8988T (cell line): Measurements from ENCODE around the gene FGD6.
A peak's percentile ranks its signal among the peaks of the same experiment; 100 is the strongest.

ENCODE experiments used
- DNase-seq: peaks from one replicate; pipeline ENCODE4 v3.0.0; 2011

FGD6 gene

DNA sequence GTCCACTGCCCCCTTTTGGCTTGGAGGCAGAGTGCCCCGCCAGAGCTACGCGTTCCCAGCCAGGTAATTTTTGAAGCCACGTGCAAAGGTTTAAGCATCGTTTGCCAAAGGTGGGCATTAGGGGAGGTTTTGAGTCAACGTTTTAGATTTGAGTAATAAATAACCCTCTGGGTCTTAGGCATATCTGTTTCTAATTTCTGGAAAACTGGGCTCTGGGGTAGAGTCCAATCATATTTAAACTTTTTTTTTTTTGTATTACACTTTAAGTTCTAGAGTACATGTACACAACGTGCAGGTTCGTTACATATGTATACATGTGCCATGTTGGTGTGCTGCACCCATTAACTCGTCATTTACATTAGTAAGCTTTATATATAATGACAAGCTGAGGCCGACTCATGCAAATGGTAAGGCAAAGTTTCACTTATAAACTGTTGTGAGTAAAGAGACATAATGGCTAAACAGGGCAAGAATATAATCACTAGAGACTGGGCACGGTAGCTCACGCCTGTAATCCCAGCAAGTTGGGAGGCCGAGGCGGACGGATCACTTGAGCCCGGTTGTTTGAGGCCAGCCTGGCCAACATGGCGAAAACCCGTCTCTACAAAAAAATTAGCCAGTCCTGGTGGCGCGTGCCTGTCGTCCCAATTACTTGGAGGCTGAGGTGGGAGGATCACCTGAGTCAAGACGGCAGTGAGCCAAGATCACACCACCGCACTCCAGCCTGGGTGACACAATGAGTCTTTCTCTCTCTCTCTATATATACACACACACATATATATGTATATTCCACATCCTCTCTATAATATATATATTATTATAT is 143.4 kb downstream of the FGD6 start:
- no peak for DNase-seq

DNA sequence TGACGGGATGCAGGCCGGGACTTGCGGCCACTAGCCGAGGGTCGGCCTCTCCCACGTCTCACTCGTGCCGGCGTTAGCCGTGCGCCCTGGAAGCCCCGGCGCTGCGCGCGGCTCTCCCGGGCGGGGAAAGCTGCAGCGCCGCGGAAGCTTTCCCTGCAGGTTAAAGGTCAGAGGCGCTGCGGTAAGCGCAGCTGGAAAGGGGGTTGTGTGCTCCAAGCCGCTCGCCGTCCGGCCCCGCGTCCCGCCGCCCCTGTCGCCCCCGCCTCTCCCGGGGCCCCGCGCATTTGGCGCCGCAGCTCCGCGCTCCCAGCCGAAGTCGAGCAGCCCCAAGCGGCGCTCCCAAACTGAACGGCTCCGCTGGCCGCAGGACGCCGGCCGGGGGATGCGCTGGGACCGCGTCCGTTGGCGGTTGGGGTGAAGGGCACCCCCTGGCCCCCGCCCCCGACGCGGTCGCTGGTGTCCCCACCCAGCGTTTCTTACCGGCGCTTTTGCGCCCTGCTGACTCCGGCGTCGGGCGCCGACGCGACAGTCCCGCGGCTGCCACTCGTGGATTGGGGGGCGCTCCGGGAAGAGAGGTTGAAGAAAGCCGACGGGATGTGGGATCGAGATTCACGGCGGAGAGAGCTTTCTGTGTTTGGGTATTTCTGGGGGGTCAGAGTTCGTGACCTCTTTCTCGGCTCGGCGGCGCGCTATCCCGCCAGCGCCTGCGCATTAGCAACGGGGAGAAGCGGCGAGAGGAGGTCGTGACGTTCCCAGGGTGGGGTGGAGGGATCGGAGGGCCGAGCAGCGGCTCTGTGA is 144.2 kb downstream of the FGD6 start, which contains the start of gene NR2C1:
Gene NR2C1, minus strand, starts transcription at position 719 of the 798 bp plus-strand sequence. CDS start 6,234 bp downstream, outside the sequence.
- DNase-seq: peak; percentile 94

DNA sequence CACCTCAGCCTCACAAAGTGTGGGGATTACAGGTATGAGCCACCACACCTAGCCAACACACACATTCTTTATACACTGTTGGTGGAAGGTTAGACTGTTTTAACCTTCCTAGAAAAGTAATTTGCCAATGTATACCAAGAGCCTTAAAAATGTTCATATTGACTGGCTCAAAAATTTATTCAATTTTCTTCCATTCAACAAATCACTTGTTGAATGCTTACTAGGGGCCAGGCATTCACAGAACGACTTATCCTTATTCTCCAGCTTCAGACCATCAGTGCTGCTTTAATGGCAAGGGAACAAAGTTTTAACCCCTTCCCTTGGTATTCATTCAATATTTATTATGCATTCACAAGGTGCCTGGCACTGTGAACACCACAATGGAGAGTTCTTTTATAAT is 146.9 kb downstream of the FGD6 start:
- DNase-seq: no peak

DNA sequence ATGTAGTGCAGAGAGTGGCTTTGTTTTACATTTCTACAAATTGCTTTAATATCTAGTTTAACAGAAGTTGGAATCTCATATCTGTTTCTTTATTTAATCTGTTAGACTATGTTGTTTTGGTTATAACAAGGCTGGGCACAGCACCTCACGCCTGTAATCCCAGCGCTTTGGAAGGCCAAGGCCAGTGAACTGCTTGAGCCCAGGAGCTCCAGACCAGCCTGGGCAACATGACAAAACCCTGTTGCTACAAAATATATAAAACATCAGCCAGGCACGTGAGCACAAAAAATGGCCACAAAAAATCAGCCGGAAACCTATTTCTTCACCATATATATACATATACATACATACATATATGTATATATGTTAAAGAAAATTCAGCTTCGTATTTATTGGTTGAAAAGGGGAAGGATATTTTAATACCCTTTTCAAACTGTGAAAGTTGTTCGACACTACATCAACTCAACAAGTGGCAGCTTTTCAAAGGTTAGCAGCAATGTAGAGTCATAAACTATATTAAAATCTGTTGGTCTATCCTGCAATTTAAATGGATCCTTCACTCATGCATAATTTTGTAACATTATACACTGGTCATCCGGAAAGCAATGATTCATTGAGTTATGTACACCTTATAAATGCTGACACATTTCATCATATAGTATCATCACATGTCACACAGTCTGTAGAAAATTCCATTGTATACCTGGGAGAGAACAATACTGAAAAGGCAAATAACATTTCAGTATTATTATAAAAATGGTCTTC is 151.0 kb downstream of the FGD6 start:
- DNase-seq: no peak

GRCh38 chr12:95060951-95061350 is 156.3 kb downstream of the FGD6 start:
- no peak for DNase-seq

GRCh38 chr12:95059984-95060383 is 157.3 kb downstream of the FGD6 start:
- no peak for DNase-seq

DNA sequence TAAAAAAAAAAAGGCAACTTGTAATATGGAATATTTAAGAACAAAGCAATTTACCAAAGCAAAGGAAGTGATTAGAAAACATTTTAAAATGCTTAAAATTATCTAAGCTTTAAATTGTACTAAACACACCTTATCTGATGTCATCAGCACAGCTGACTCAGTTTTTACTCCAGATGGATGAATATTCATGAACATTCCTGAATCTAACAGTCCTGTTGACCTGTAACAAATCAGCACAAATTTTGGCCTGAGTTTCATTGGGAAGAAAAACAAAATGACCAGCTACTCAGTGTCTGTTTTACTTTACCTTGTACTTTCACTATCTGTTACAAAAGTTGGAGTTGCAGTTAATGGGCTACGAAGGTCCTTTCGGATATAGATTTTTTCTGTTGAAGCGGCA is 159.8 kb downstream of the FGD6 start:
- no peak for DNase-seq

- DNase-seq: no peak
Observed at GRCh38 chr12:95055057-95055456, 162.2 kb downstream of the FGD6 start.

GRCh38 chr12:95054206-95054605 is 163.1 kb downstream of the FGD6 start:
- DNase-seq: no peak

GRCh38 chr12:95051241-95051640 is 166.0 kb downstream of the FGD6 start:
- DNase-seq: no peak

DNA sequence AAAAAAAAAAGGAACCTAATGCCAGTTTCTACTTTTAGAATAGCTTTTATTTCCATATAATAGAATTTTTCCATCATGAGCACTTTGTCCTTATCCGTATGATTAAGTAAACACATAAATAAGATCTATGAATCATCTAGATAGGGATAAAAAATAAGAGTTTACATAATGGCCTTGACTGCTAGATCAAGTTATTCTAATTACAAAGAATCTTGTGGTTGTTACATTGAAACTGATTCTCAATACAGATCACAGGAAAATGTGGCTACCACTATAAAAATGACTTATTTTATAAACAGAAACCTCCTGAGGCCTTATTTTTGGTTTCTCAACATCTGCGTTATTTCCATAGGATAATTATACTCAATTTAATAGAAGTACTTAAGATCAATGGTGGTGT is 179.4 kb downstream of the FGD6 start:
- no peak for DNase-seq

DNA sequence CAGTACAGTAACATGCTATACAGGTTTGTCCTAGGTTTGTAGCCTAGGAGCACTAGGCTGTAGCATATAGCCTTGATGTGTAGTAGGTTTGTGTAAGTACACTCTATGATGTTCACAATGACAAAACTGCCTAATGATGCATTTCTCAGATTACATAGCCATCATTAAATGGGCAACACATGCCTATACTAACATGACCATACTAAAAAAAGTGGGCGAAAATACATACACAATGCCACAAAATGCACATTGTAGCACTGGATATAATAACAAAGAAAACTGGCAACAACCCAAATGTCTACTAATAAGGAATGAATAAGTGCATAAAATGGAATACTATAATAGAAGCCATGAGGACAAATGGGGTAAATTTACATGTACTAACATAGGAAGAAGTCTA is 182.5 kb downstream of the FGD6 start:
- no peak for DNase-seq
